Measurements from ENCODE around the gene LILRB4. TPM values are rescaled to one million over a fixed set of nuclear protein-coding genes. Genes with fewer than 3 reads are reported as not detected.

LILRB4 gene
- total and polyA plus RNA-seq, 2 experiments from 2014 or later, result not detected

DNA sequence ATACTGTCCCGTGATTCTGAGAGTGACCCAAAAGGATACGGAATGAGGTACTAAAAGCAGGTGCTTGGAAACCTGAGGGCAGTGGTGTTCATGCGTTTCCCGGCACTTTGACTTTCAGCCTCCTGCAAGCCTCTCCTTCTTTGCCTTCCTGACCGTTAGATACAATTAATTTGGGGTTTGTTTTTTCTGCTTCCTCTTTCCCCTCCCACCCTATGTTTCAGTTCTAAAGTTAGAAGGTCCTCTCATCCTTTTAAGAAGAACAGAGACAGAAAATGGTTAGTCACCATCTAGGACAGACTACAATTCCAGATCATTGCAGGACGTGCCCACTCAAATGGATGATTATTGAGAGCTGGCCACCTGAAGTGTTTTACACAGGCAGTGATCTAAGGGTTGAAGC lies 1.8 kb upstream of the LILRB4 start (continued):
- TF ChIP-seq, protein P1, sequence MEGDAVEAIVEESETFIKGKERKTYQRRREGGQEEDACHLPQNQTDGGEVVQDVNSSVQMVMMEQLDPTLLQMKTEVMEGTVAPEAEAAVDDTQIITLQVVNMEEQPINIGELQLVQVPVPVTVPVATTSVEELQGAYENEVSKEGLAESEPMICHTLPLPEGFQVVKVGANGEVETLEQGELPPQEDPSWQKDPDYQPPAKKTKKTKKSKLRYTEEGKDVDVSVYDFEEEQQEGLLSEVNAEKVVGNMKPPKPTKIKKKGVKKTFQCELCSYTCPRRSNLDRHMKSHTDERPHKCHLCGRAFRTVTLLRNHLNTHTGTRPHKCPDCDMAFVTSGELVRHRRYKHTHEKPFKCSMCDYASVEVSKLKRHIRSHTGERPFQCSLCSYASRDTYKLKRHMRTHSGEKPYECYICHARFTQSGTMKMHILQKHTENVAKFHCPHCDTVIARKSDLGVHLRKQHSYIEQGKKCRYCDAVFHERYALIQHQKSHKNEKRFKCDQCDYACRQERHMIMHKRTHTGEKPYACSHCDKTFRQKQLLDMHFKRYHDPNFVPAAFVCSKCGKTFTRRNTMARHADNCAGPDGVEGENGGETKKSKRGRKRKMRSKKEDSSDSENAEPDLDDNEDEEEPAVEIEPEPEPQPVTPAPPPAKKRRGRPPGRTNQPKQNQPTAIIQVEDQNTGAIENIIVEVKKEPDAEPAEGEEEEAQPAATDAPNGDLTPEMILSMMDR (conservative IDR thresholded peaks at IDR 0.05; ENCODE audit: low read depth in 2 of 2), result no peak

DNA sequence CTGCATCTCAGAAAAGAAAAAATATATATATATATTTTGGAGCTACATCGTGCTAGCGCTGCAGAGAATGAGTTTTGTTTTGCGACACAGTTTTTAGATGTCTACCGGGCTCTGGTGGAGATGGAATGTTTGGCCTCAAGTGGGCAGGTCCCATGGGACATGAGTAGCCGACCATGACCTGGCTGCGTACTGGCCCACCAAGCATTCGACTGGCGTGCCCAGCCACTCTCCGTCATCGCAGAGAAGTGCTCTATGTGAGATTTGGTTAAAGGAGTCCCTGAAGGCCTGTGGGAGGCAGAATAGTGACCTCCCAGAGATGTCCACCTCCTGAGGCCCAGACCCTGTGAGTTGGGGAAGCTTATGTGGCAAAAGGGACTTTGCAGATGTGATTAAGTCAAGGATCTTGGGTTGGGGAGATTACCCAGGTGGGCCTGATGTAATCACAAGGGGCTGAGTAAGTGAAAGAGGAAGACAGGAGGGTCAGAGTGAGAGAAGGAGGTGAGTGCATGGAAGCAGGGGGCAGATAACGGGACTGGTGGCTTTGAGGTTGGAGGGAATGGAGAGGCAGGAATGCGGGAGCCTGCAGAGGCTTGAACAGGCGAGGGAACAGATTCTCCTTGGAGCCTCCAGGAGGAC lies 821 bp upstream of the LILRB4 start:
- Histone ChIP-seq H3K4me1 (ENCODE audit: insufficient read depth) (no peaks in the 10 kb centered on the region), H2AFZ (no peak overlapping the region), H3K9me2 (ENCODE audit: insufficient read depth) (no peaks in the 10 kb centered on the region), H4K20me1 (replicated peaks; ENCODE audit: insufficient read depth) (no peaks in the 10 kb centered on the region), H3K4me3 (no peak overlapping the region), H3K4me2 (no peak overlapping the region), H3K27ac (ENCODE audit: low read depth) (no peak overlapping the region), H3F3A (replicated peaks; ENCODE audit: low read depth) (no peaks in the 10 kb centered on the region), H3K79me2 (replicated peaks; ENCODE audit: insufficient read depth) (no peaks in the 10 kb centered on the region), H3K36me3 (ENCODE audit: insufficient read depth) (no peaks in the 10 kb centered on the region), H3K27me3 (ENCODE audit: insufficient read depth) (no peaks in the 10 kb centered on the region)
- peaks cover 97% of the 10 kb centered on the region for H3K9me3 Mint-ChIP-seq
- no peak overlapping the region for H3K4me3 Mint-ChIP-seq
- TF ChIP-seq EZH2 (IDR thresholded peaks at IDR 0.05; ENCODE audit: low read depth, unreplicated experiment) (no peak), STAT1 (IDR thresholded peaks at IDR 0.05; ENCODE audit: unreplicated experiment) (no peak), ZNF331 (CRISPR knock-in tag; IDR thresholded peaks at IDR 0.05; ENCODE audit: low read depth) (no peak)
- TF ChIP-seq, protein P2, sequence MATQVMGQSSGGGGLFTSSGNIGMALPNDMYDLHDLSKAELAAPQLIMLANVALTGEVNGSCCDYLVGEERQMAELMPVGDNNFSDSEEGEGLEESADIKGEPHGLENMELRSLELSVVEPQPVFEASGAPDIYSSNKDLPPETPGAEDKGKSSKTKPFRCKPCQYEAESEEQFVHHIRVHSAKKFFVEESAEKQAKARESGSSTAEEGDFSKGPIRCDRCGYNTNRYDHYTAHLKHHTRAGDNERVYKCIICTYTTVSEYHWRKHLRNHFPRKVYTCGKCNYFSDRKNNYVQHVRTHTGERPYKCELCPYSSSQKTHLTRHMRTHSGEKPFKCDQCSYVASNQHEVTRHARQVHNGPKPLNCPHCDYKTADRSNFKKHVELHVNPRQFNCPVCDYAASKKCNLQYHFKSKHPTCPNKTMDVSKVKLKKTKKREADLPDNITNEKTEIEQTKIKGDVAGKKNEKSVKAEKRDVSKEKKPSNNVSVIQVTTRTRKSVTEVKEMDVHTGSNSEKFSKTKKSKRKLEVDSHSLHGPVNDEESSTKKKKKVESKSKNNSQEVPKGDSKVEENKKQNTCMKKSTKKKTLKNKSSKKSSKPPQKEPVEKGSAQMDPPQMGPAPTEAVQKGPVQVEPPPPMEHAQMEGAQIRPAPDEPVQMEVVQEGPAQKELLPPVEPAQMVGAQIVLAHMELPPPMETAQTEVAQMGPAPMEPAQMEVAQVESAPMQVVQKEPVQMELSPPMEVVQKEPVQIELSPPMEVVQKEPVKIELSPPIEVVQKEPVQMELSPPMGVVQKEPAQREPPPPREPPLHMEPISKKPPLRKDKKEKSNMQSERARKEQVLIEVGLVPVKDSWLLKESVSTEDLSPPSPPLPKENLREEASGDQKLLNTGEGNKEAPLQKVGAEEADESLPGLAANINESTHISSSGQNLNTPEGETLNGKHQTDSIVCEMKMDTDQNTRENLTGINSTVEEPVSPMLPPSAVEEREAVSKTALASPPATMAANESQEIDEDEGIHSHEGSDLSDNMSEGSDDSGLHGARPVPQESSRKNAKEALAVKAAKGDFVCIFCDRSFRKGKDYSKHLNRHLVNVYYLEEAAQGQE (IDR thresholded peaks at IDR 0.05; ENCODE audit: unreplicated experiment), result no peak
- TF ChIP-seq, protein P1 (conservative IDR thresholded peaks at IDR 0.05; ENCODE audit: low read depth in 2 of 2), result no peak
- no peak for ATAC-seq
- no peak overlapping the region for H3K27ac Mint-ChIP-seq
- no peak for DNase-seq (ENCODE audit: low spot score)
- H3K36me3 Mint-ChIP-seq (ENCODE audit: low read depth), result peaks cover 47% of the 10 kb centered on the region
- peaks cover 12% of the 10 kb centered on the region for H3K27me3 Mint-ChIP-seq (ENCODE audit: insufficient read depth, low read depth, poor library complexity)
- H3K4me1 Mint-ChIP-seq, result no peaks in the 10 kb centered on the region
